ENCODE measurements around the gene PDK2. TPM values are rescaled to one million over a fixed set of nuclear protein-coding genes. Genes with fewer than 3 reads are reported as not detected.

PDK2 gene
- total and polyA plus RNA-seq, 2 experiments from 2014 or later = 30.2 to 48.1 TPM

DNA sequence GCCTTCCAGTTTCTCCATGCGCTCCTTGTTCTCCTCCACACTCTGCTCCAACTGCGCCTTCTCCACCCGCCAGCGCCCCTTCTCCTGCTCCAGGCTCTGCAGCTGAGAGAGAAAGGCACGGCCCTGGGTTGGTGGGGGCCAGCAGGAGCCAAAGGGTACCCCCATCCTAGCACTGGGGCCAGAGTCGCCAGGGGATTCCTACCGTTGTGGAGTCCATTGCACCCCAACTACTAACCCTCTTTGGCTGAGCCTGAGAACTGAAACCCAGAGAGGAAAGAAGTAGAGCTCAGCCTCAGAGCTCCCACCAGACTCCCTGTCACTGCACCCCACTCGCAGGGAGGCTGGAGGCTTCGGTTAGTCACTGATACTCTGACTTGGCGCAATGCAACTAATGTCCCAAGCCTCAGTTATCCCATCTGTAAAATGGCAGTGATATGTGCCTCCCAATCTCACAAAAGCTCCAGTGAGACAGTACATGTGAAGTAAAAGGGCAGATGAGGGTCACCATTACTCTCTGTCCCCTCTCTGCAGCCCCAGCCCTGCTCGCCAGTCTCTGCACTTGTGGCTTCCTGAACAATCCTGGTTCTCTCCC is 41.0 kb downstream of the PDK2 start:
- Histone ChIP-seq H3K4me1 (ENCODE audit: insufficient read depth) (peaks cover 22% of the 10 kb centered on the region), H3K9ac (no peak overlapping the region), H3K36me3 (ENCODE audit: low read depth) (peaks cover 28% of the 10 kb centered on the region), H3K9me2 (ENCODE audit: insufficient read depth) (no peaks in the 10 kb centered on the region), H3K4me2 (ENCODE audit: unreplicated experiment) (no peak overlapping the region), H3K27ac (no peak overlapping the region), H4K20me1 (ENCODE audit: insufficient read depth) (no peaks in the 10 kb centered on the region), H3K27me3 (replicated peaks; ENCODE audit: insufficient read depth) (no peaks in the 10 kb centered on the region), H2AFZ (no peak overlapping the region), H3K4me3 (no peak overlapping the region), H3F3A (ENCODE audit: insufficient read depth) (peaks cover 34% of the 10 kb centered on the region; the same call in 1 of the 2 replicates), H3K79me2 (ENCODE audit: insufficient read depth) (peaks cover 12% of the 10 kb centered on the region; the same call in 1 of the 2 replicates), H3K9me3 (ENCODE audit: low read depth) (no peaks in the 10 kb centered on the region)
- in situ Hi-C loops (cut with MboI) = no loop called here
- WGBS, 2 experiments (ENCODE audit: low coverage in 1 of 2, low lambda C conversion rate in 2 of 2, missing lambda C conversion rate in 2 of 2) = 90 to 93% methylated on average over 11 of the region's 11 CpGs
- TF ChIP-seq EZH2 (IDR thresholded peaks at IDR 0.05; ENCODE audit: insufficient read depth, poor library complexity, severe bottlenecking) (no peak), EZH2phosphoT487 (IDR thresholded peaks at IDR 0.05; ENCODE audit: insufficient read depth, low read depth) (no peak)
- no peak for DNase-seq

- Histone ChIP-seq H3K27ac (no peak overlapping the region), H3K4me3 (no peak overlapping the region), H3K4me1 (ENCODE audit: insufficient read depth) (peaks cover 22% of the 10 kb centered on the region), H3K9me3 (ENCODE audit: low read depth) (no peaks in the 10 kb centered on the region), H3F3A (ENCODE audit: insufficient read depth) (peaks cover 30% of the 10 kb centered on the region; the same call in 1 of the 2 replicates), H3K27me3 (replicated peaks; ENCODE audit: insufficient read depth) (no peaks in the 10 kb centered on the region), H2AFZ (no peak overlapping the region), H3K9ac (no peak overlapping the region), H4K20me1 (ENCODE audit: insufficient read depth) (no peaks in the 10 kb centered on the region), H3K36me3 (ENCODE audit: low read depth) (peaks cover 28% of the 10 kb centered on the region), H3K79me2 (ENCODE audit: insufficient read depth) (peaks cover 18% of the 10 kb centered on the region; the same call in 1 of the 2 replicates), H3K9me2 (ENCODE audit: insufficient read depth) (no peaks in the 10 kb centered on the region), H3K4me2 (ENCODE audit: unreplicated experiment) (no peak overlapping the region)
- WGBS, 2 experiments (ENCODE audit: low coverage in 1 of 2, low lambda C conversion rate in 2 of 2, missing lambda C conversion rate in 2 of 2) = 79 to 84% methylated on average over 4 of the region's 4 CpGs
- TF ChIP-seq EZH2phosphoT487 (IDR thresholded peaks at IDR 0.05; ENCODE audit: insufficient read depth, low read depth) = no peak
- no peak for TF ChIP-seq EZH2 (IDR thresholded peaks at IDR 0.05; ENCODE audit: insufficient read depth, poor library complexity, severe bottlenecking)
- in situ Hi-C loops (cut with MboI) = no loop called here
- no peak for DNase-seq
Measured at GRCh38 chr17:50137042-50137441, 41.9 kb downstream of the PDK2 start.

GRCh38 chr17:50139185-50139783 is 44.1 kb downstream of the PDK2 start:
- Histone ChIP-seq H3K9ac (no peak overlapping the region), H3F3A (ENCODE audit: insufficient read depth) (peaks cover 9% of the 10 kb centered on the region; the same call in 1 of the 2 replicates), H3K27me3 (replicated peaks; ENCODE audit: insufficient read depth) (no peaks in the 10 kb centered on the region), H3K4me2 (ENCODE audit: unreplicated experiment) (no peak overlapping the region), H3K9me2 (ENCODE audit: insufficient read depth) (no peaks in the 10 kb centered on the region), H2AFZ (no peak overlapping the region), H3K79me2 (ENCODE audit: insufficient read depth) (peaks cover 39% of the 10 kb centered on the region), H3K27ac (no peak overlapping the region), H3K36me3 (ENCODE audit: low read depth) (peaks cover 35% of the 10 kb centered on the region), H3K4me3 (no peak overlapping the region), H3K4me1 (ENCODE audit: insufficient read depth) (peaks cover 5% of the 10 kb centered on the region), H3K9me3 (ENCODE audit: low read depth) (no peaks in the 10 kb centered on the region), H4K20me1 (ENCODE audit: insufficient read depth) (no peaks in the 10 kb centered on the region)
- no peak for TF ChIP-seq EZH2phosphoT487 (IDR thresholded peaks at IDR 0.05; ENCODE audit: insufficient read depth, low read depth)
- no peak for TF ChIP-seq EZH2 (IDR thresholded peaks at IDR 0.05; ENCODE audit: insufficient read depth, poor library complexity, severe bottlenecking)
- DNase-seq = no peak
- in situ Hi-C loops (cut with MboI) = no loop called here
- WGBS, 2 experiments (ENCODE audit: low coverage in 1 of 2, low lambda C conversion rate in 2 of 2, missing lambda C conversion rate in 2 of 2) = 73 to 77% methylated on average over 15 of the region's 15 CpGs

GRCh38 chr17:50139950-50140885 is 45.1 kb downstream of the PDK2 start:
- Histone ChIP-seq H3F3A (ENCODE audit: insufficient read depth) (peaks cover 5% of the 10 kb centered on the region; the same call in 1 of the 2 replicates), H3K9me3 (ENCODE audit: low read depth) (no peaks in the 10 kb centered on the region), H3K4me2 (ENCODE audit: unreplicated experiment) (no peak overlapping the region), H3K27me3 (replicated peaks; ENCODE audit: insufficient read depth) (no peaks in the 10 kb centered on the region), H3K4me1 (ENCODE audit: insufficient read depth) (0 out of 2 replicates have a peak, but pooled peaks cover 4% of the 10 kb centered on the region), H2AFZ (no peak overlapping the region), H3K79me2 (ENCODE audit: insufficient read depth) (peaks cover 48% of the 10 kb centered on the region), H3K27ac (no peak overlapping the region), H4K20me1 (ENCODE audit: insufficient read depth) (no peaks in the 10 kb centered on the region), H3K36me3 (ENCODE audit: low read depth) (peaks cover 35% of the 10 kb centered on the region), H3K9ac (no peak overlapping the region), H3K9me2 (ENCODE audit: insufficient read depth) (no peaks in the 10 kb centered on the region), H3K4me3 (no peak overlapping the region)
- in situ Hi-C loops (cut with MboI) = no loop called here
- TF ChIP-seq EZH2phosphoT487 (IDR thresholded peaks at IDR 0.05; ENCODE audit: insufficient read depth, low read depth) (no peak), EZH2 (IDR thresholded peaks at IDR 0.05; ENCODE audit: insufficient read depth, poor library complexity, severe bottlenecking) (no peak)
- 41% methylated on average over 19 of the region's 19 CpGs for WGBS, 2 experiments (ENCODE audit: low coverage in 1 of 2, low lambda C conversion rate in 2 of 2, missing lambda C conversion rate in 2 of 2)
- peak; percentile 87 for DNase-seq

Data from GM23248 (cell line).